HL-60/S4 treated with retinoic acid at 250 ng/mL for 4 days and 3 days (cell line): Measurements from ENCODE around the gene RIOK2.

Source experiments
- in situ Hi-C: fragments of 300-500 bp; cut with MboI; formaldehyde crosslinking; loops from 2 replicates; pipeline ENCODE4 v1.7.0; 2022; ENCODE audit warnings: low sequenced_read_pairs

Gene RIOK2

GRCh38 chr5:97131139-97131710 lies 51.8 kb downstream of the RIOK2 start:
- in situ Hi-C loops = no loop called here

- in situ Hi-C loops = no loop called here
Measured at GRCh38 chr5:97127727-97128126, 55.3 kb downstream of the RIOK2 start.

- in situ Hi-C loops = no loop called here
Measured at GRCh38 chr5:97125125-97125683, 57.8 kb downstream of the RIOK2 start.

GRCh38 chr5:97124335-97124734 lies 58.7 kb downstream of the RIOK2 start:
- in situ Hi-C loops = no loop called here

- in situ Hi-C loops = no loop called here
Measured at GRCh38 chr5:97121848-97122247, 61.2 kb downstream of the RIOK2 start.

GRCh38 chr5:97120195-97120594 lies 62.9 kb downstream of the RIOK2 start:
- in situ Hi-C loops = no loop called here

- in situ Hi-C loops = no loop called here
Measured at GRCh38 chr5:97119007-97119390, 64.0 kb downstream of the RIOK2 start.

GRCh38 chr5:97118261-97119006 lies 64.6 kb downstream of the RIOK2 start:
- in situ Hi-C loops = no loop called here

GRCh38 chr5:97115932-97116331 lies 67.1 kb downstream of the RIOK2 start:
- in situ Hi-C loops = no loop called here

GRCh38 chr5:97112230-97112629 lies 70.8 kb downstream of the RIOK2 start:
- in situ Hi-C loops = no loop called here

- in situ Hi-C loops = no loop called here
Measured at GRCh38 chr5:97111616-97112015, 71.4 kb downstream of the RIOK2 start.

- in situ Hi-C loops = no loop called here
Measured at GRCh38 chr5:97111004-97111403, 72.0 kb downstream of the RIOK2 start.
